DND-41 (cell line): Measurements from ENCODE around the gene MYO16.

Experiments used
- ATAC-seq: fragments of 200-7000 bp; cut with Tn5 transposase; 3 replicates; pipeline ENCODE4 v1.9.1; 2021; ENCODE audit warnings: low read depth; ENCODE audit not compliant: insufficient read depth
- DNase-seq: peaks from one replicate; pipeline ENCODE4 v3.0.0-alpha.2; 2020
- H2AFZ ChIP-seq: 2 replicates; pipeline ENCODE4 v1.6.0; 2012; ENCODE audit warnings: low read depth, low read length
- H3K27ac ChIP-seq: 2 replicates; pipeline ENCODE4 v1.5.1; 2012; ENCODE audit warnings: low read length, inconsistent platforms
- H3K27me3 ChIP-seq: fragments of 200-600 bp; sonication (generic); 2 replicates; pipeline ENCODE4 v1.6.0; 2012; ENCODE audit warnings: low read length, mild to moderate bottlenecking, inconsistent platforms; ENCODE audit not compliant: insufficient read depth, poor library complexity
- H3K36me3 ChIP-seq: 2 replicates; pipeline ENCODE4 v1.5.1; 2012; ENCODE audit warnings: low read length, inconsistent platforms; ENCODE audit not compliant: insufficient read depth
- H3K4me1 ChIP-seq: 2 replicates; pipeline ENCODE4 v1.5.1; 2012; ENCODE audit warnings: mild to moderate bottlenecking, low read length; ENCODE audit not compliant: insufficient read depth
- H3K4me2 ChIP-seq: 2 replicates; pipeline ENCODE4 v1.6.0; 2012; ENCODE audit warnings: mild to moderate bottlenecking, moderate library complexity, low read length, inconsistent platforms; ENCODE audit not compliant: insufficient read depth
- H3K4me3 ChIP-seq, 2 experiments: fragments of 200-600 bp in 1 of 2; shearing (Covaris generic) in 1 of 2; 2 replicates each; pipeline ENCODE4 v1.5.1; 2012 to 2016; ENCODE audit warnings: inconsistent platforms in 2 of 2, low read length in 2 of 2, mild to moderate bottlenecking in 2 of 2, low read depth in 1 of 2, moderate library complexity in 1 of 2
- H3K79me2 ChIP-seq: 2 replicates; pipeline ENCODE4 v1.6.0; 2012; ENCODE audit warnings: low read length, inconsistent platforms; ENCODE audit not compliant: insufficient read depth
- H3K9ac ChIP-seq: 2 replicates; pipeline ENCODE4 v1.6.0; 2012; ENCODE audit warnings: low read depth, mild to moderate bottlenecking, inconsistent platforms, low read length, moderate library complexity
- H3K9me3 ChIP-seq: 2 replicates; pipeline ENCODE4 v1.5.1; 2012; ENCODE audit warnings: low read length, moderate library complexity, mild to moderate bottlenecking, inconsistent platforms; ENCODE audit not compliant: insufficient read depth, severe bottlenecking
- H4K20me1 ChIP-seq: 2 replicates; pipeline ENCODE4 v1.6.0; 2012; ENCODE audit warnings: low read length; ENCODE audit not compliant: insufficient read depth
- CTCF ChIP-seq: IDR thresholded peaks from 2 replicates; pipeline ENCODE4 v1.5.1; 2012; ENCODE audit warnings: borderline replicate concordance, low read length, moderate library complexity, mild to moderate bottlenecking; ENCODE audit not compliant: poor library complexity, severe bottlenecking; ENCODE audit errors: extremely low read depth
- EZH2 ChIP-seq: IDR thresholded peaks from 3 replicates; pipeline ENCODE4 v1.6.1; 2012; ENCODE audit warnings: borderline replicate concordance, low read depth, mild to moderate bottlenecking, moderate library complexity, low read length, inconsistent platforms; ENCODE audit not compliant: severe bottlenecking

MYO16 gene

GRCh38 chr13:108961542-108962125 lies 332.2 kb downstream of the MYO16 start:
- DNase-seq, result no peak
- no peak overlapping the region for H3K9ac ChIP-seq
- no peaks in the 10 kb centered on the region for H3K79me2 ChIP-seq
- TF ChIP-seq EZH2, result no peak
- TF ChIP-seq CTCF, result peak; percentile 93
- peaks cover 1% of the 10 kb centered on the region for H3K27me3 ChIP-seq
- no peaks in the 10 kb centered on the region for H3K4me1 ChIP-seq
- H4K20me1 ChIP-seq, result no peaks in the 10 kb centered on the region
- no peak overlapping the region for H3K4me3 ChIP-seq
- no peak overlapping the region for H2AFZ ChIP-seq
- H3K9me3 ChIP-seq, result no peaks in the 10 kb centered on the region
- H3K27ac ChIP-seq, result no peak overlapping the region
- peak; percentile 93 for ATAC-seq
- H3K36me3 ChIP-seq, result no peaks in the 10 kb centered on the region
- H3K4me2 ChIP-seq, result no peak overlapping the region

GRCh38 chr13:108962654-108963053 lies 333.2 kb downstream of the MYO16 start:
- H3K4me3 ChIP-seq, result no peak overlapping the region
- H3K9ac ChIP-seq, result no peak overlapping the region
- H3K9me3 ChIP-seq, result no peaks in the 10 kb centered on the region
- H3K36me3 ChIP-seq, result no peaks in the 10 kb centered on the region
- H3K79me2 ChIP-seq, result no peaks in the 10 kb centered on the region
- no peaks in the 10 kb centered on the region for H3K27me3 ChIP-seq
- no peak overlapping the region for H3K4me2 ChIP-seq
- H3K27ac ChIP-seq, result no peak overlapping the region
- no peaks in the 10 kb centered on the region for H4K20me1 ChIP-seq
- no peak for DNase-seq
- H2AFZ ChIP-seq, result no peak overlapping the region
- no peak for TF ChIP-seq EZH2
- TF ChIP-seq CTCF, result no peak
- no peaks in the 10 kb centered on the region for H3K4me1 ChIP-seq
- no peak for ATAC-seq

GRCh38 chr13:108963276-108963810 lies 333.9 kb downstream of the MYO16 start:
- no peaks in the 10 kb centered on the region for H3K9me3 ChIP-seq
- no peak for DNase-seq
- no peaks in the 10 kb centered on the region for H4K20me1 ChIP-seq
- H3K36me3 ChIP-seq, result no peaks in the 10 kb centered on the region
- no peak overlapping the region for H3K4me2 ChIP-seq
- no peak for TF ChIP-seq EZH2
- no peak overlapping the region for H3K4me3 ChIP-seq
- no peak for ATAC-seq
- no peak overlapping the region for H2AFZ ChIP-seq
- no peak overlapping the region for H3K9ac ChIP-seq
- no peaks in the 10 kb centered on the region for H3K79me2 ChIP-seq
- no peak overlapping the region for H3K27ac ChIP-seq
- H3K27me3 ChIP-seq, result no peaks in the 10 kb centered on the region
- H3K4me1 ChIP-seq, result no peaks in the 10 kb centered on the region

- H2AFZ ChIP-seq, result no peak overlapping the region
- H4K20me1 ChIP-seq, result no peaks in the 10 kb centered on the region
- no peaks in the 10 kb centered on the region for H3K9me3 ChIP-seq
- H3K36me3 ChIP-seq, result no peaks in the 10 kb centered on the region
- H3K9ac ChIP-seq, result no peak overlapping the region
- H3K27ac ChIP-seq, result no peak overlapping the region
- no peak overlapping the region for H3K4me2 ChIP-seq
- no peak overlapping the region for H3K4me3 ChIP-seq
- TF ChIP-seq EZH2 (no peak), CTCF (no peak)
- no peak for DNase-seq
- no peaks in the 10 kb centered on the region for H3K4me1 ChIP-seq
- H3K27me3 ChIP-seq, result no peaks in the 10 kb centered on the region
- H3K79me2 ChIP-seq, result no peaks in the 10 kb centered on the region
- no peak for ATAC-seq
Measured at GRCh38 chr13:108963846-108964600, 334.6 kb downstream of the MYO16 start.
